ENCODE data around the gene ZBTB43. TPM values are rescaled to one million over a fixed set of nuclear protein-coding genes. Genes with fewer than 3 reads are reported as not detected.

Gene ZBTB43
- total RNA-seq, 4 donors from 2014 or later = 9.9 to 15.2 (median 12.7) TPM

- no peak for TF ChIP-seq CTCF (IDR thresholded peaks at IDR 0.05; ENCODE audit: low read depth)
Observed at GRCh38 chr9:126862104-126862761, 57.4 kb downstream of the ZBTB43 start.

- no peak for TF ChIP-seq CTCF (IDR thresholded peaks at IDR 0.05; ENCODE audit: low read depth)
Observed at GRCh38 chr9:126864771-126865170, 59.9 kb downstream of the ZBTB43 start.

GRCh38 chr9:126869368-126869767 lies 64.5 kb downstream of the ZBTB43 start:
- TF ChIP-seq CTCF (IDR thresholded peaks at IDR 0.05; ENCODE audit: low read depth) = no peak

GRCh38 chr9:126872516-126872915 lies 67.7 kb downstream of the ZBTB43 start:
- TF ChIP-seq CTCF (IDR thresholded peaks at IDR 0.05; ENCODE audit: low read depth) = no peak

- no peak for TF ChIP-seq CTCF (IDR thresholded peaks at IDR 0.05; ENCODE audit: low read depth)
Observed at GRCh38 chr9:126874546-126875314, 69.9 kb downstream of the ZBTB43 start.

GRCh38 chr9:126875756-126876510 lies 71.1 kb downstream of the ZBTB43 start:
- no peak for TF ChIP-seq CTCF (IDR thresholded peaks at IDR 0.05; ENCODE audit: low read depth)

- TF ChIP-seq CTCF (IDR thresholded peaks at IDR 0.05; ENCODE audit: low read depth) = no peak
Observed at GRCh38 chr9:126876531-126876930, 71.7 kb downstream of the ZBTB43 start.
